H1 (cell line): ENCODE results near the gene FAM151A. TPM values are rescaled to one million over a fixed set of nuclear protein-coding genes. Genes with fewer than 3 reads are reported as not detected.

ENCODE experiments used
- CTCF ChIA-PET: fragments of 300-600 bp; sonication (Branson Sonifier 250); formaldehyde crosslinking; loops from one replicate; lab custom pipeline; 2021; ENCODE audit not compliant: partially characterized antibody; lab: Charles Lee
- POLR2A ChIA-PET: fragments of 300-600 bp; sonication (Branson Sonifier 250); formaldehyde crosslinking; loops from one replicate; lab custom pipeline; 2021; ENCODE audit warnings: inconsistent platforms; ENCODE audit not compliant: partially characterized antibody; lab: Charles Lee
- DNase-seq, 2 experiments: peaks; one replicate each; pipeline versions ENCODE4 v3.0.0 to v3.0.0-alpha.2; 2010 to 2022; ENCODE audit warnings: low spot score in 2 of 2, low read depth in 1 of 2, mixed read lengths in 1 of 2
- FAIRE-seq: peaks from 2 replicates; lab custom pipeline; 2011; peaks lifted over from hg19 to GRCh38; lab: Jason Lieb, UNC
- H2AFZ ChIP-seq: 2 replicates; pipeline ENCODE4 v1.8.1; 2012; ENCODE audit warnings: low read length, inconsistent platforms
- H2AK5ac ChIP-seq: 2 replicates; pipeline ENCODE4 v1.6.1; 2013; ENCODE audit warnings: low read depth, low read length
- H2BK120ac ChIP-seq: replicated peaks from 2 replicates; pipeline ENCODE3; 2013; ENCODE audit warnings: low read depth, low read length, inconsistent platforms
- H2BK12ac ChIP-seq: 2 replicates; pipeline ENCODE4 v1.6.1; 2013; ENCODE audit warnings: low read depth, low read length
- H2BK15ac ChIP-seq: 2 replicates; pipeline ENCODE4 v1.6.1; 2013; ENCODE audit warnings: low read length
- H2BK20ac ChIP-seq: 2 replicates; pipeline ENCODE4 v1.6.1; 2013; ENCODE audit warnings: low read length
- H2BK5ac ChIP-seq: 2 replicates; pipeline ENCODE4 v1.6.1; 2013; ENCODE audit warnings: low read depth, low read length
- H3K14ac ChIP-seq: 2 replicates; pipeline ENCODE4 v1.6.1; 2013; ENCODE audit warnings: inconsistent platforms; ENCODE audit not compliant: insufficient read length
- H3K18ac ChIP-seq: 2 replicates; pipeline ENCODE4 v1.6.1; 2013; ENCODE audit warnings: low read length; ENCODE audit errors: extremely low read depth
- H3K23ac ChIP-seq: 2 replicates; pipeline ENCODE4 v1.6.1; 2013; ENCODE audit warnings: inconsistent platforms; ENCODE audit not compliant: insufficient read length
- H3K23me2 ChIP-seq: 2 replicates; pipeline ENCODE4 v1.6.1; 2013; ENCODE audit warnings: low read depth, low read length
- H3K27ac ChIP-seq: 2 replicates; pipeline ENCODE4 v1.6.1; 2011; ENCODE audit warnings: low read depth, low read length, inconsistent platforms
- H3K27me3 ChIP-seq, 4 experiments: replicated peaks in 1 of 4; 1 replicate in 1 of 4; 2 replicates in 3 of 4; pipeline versions ENCODE4 v1.6.1 to v1.8.1; 2011 to 2013; ENCODE audit warnings: low read length in 3 of 4, mild to moderate bottlenecking in 3 of 4, inconsistent platforms in 2 of 4, mixed read lengths in 2 of 4, moderate library complexity in 1 of 4; ENCODE audit not compliant: control insufficient read depth in 3 of 4, insufficient read depth in 3 of 4; ENCODE audit errors: extremely low read depth in 1 of 4
- H3K36me3 ChIP-seq, 4 experiments: 2 replicates each; pipeline versions ENCODE4 v1.6.1 to v1.8.1; 2011 to 2013; ENCODE audit warnings: mild to moderate bottlenecking in 4 of 4, low read length in 3 of 4, moderate library complexity in 2 of 4, control low read depth in 1 of 4, inconsistent platforms in 1 of 4; ENCODE audit not compliant: insufficient read depth in 4 of 4, control insufficient read depth in 2 of 4
- H3K4ac ChIP-seq: replicated peaks from 2 replicates; pipeline ENCODE3; 2013; ENCODE audit warnings: low read length, low read depth, mixed read lengths, inconsistent platforms; ENCODE audit not compliant: insufficient read length
- H3K4me1 ChIP-seq, 4 experiments: replicated peaks in 1 of 4; 1 replicate in 1 of 4; 2 replicates in 3 of 4; pipeline versions ENCODE4 v1.6.1 to v1.8.1; 2011 to 2013; ENCODE audit warnings: low read length in 3 of 4, inconsistent platforms in 2 of 4, mixed read lengths in 1 of 4; ENCODE audit not compliant: insufficient read depth in 4 of 4, control insufficient read depth in 3 of 4
- H3K4me2 ChIP-seq, 2 experiments: 2 replicates each; pipeline versions ENCODE4 v1.6.1 to v1.8.1; 2011 to 2013; ENCODE audit warnings: low read depth in 2 of 2, low read length in 2 of 2, control low read depth in 1 of 2, inconsistent platforms in 1 of 2, mild to moderate bottlenecking in 1 of 2; ENCODE audit not compliant: insufficient read depth in 1 of 2
- H3K4me3 ChIP-seq, 4 experiments: fragments of 200-600, 300-600 bp in 1 of 4; sonication (generic), shearing (Covaris generic), sonication (Bioruptor Twin) in 1 of 4; 2 replicates each; pipeline versions ENCODE4 v1.5.1 to v1.8.1; 2011 to 2016; ENCODE audit warnings: low read length in 4 of 4, low read depth in 3 of 4, control low read depth in 2 of 4, inconsistent platforms in 2 of 4, mild to moderate bottlenecking in 2 of 4, mixed read lengths in 1 of 4, moderate library complexity in 1 of 4; ENCODE audit not compliant: insufficient read depth in 2 of 4; ENCODE audit errors: extremely low read depth in 1 of 4
- H3K56ac ChIP-seq: replicated peaks from 2 replicates; pipeline ENCODE3; 2013; ENCODE audit warnings: low read depth, mild to moderate bottlenecking, mixed read lengths, low read length, inconsistent platforms; ENCODE audit not compliant: insufficient read length
- H3K79me1 ChIP-seq: 2 replicates; pipeline ENCODE4 v1.6.1; 2013; ENCODE audit warnings: low read depth, low read length, control low read depth
- H3K79me2 ChIP-seq, 2 experiments: 2 replicates each; pipeline versions ENCODE4 v1.6.1 to v1.8.1; 2012 to 2013; ENCODE audit warnings: low read length in 2 of 2, mild to moderate bottlenecking in 2 of 2, inconsistent platforms in 1 of 2; ENCODE audit not compliant: insufficient read depth in 2 of 2, control insufficient read depth in 1 of 2
- H3K9ac ChIP-seq, 4 experiments: replicated peaks in 1 of 4; 1 replicate in 1 of 4; 2 replicates in 3 of 4; pipeline versions ENCODE4 v1.6.1 to v1.8.1; 2011 to 2013; ENCODE audit warnings: low read depth in 3 of 4, low read length in 3 of 4, control low read depth in 2 of 4, mild to moderate bottlenecking in 2 of 4, moderate library complexity in 2 of 4, inconsistent platforms in 1 of 4; ENCODE audit errors: extremely low read depth in 1 of 4
- H3K9me3 ChIP-seq, 2 experiments: 2 replicates each; pipeline versions ENCODE4 v1.6.1 to v1.8.1; 2012 to 2013; ENCODE audit warnings: mild to moderate bottlenecking in 2 of 2, moderate library complexity in 2 of 2, control low read depth in 1 of 2, inconsistent platforms in 1 of 2, low read depth in 1 of 2, low read length in 1 of 2, mixed read lengths in 1 of 2; ENCODE audit not compliant: insufficient read depth in 2 of 2
- H4K20me1 ChIP-seq, 2 experiments: replicated peaks in 1 of 2; 2 replicates each; pipeline versions ENCODE3 to v1.8.1; 2011 to 2013; ENCODE audit warnings: inconsistent platforms in 2 of 2, low read length in 2 of 2, mild to moderate bottlenecking in 1 of 2; ENCODE audit not compliant: insufficient read depth in 2 of 2, control insufficient read depth in 1 of 2
- H4K5ac ChIP-seq: 2 replicates; pipeline ENCODE4 v1.6.1; 2013; ENCODE audit warnings: low read length, low read depth, mixed read lengths, inconsistent platforms; ENCODE audit not compliant: insufficient read length
- H4K8ac ChIP-seq: 2 replicates; pipeline ENCODE4 v1.8.0; 2013; ENCODE audit warnings: mild to moderate bottlenecking, moderate library complexity, low read length, inconsistent platforms; ENCODE audit not compliant: insufficient read depth; ENCODE audit errors: extremely low read depth
- H4K91ac ChIP-seq: replicated peaks from 2 replicates; pipeline ENCODE3; 2013; ENCODE audit warnings: low read length, mixed read lengths, inconsistent platforms; ENCODE audit not compliant: insufficient read length
- ASH2L ChIP-seq: fragments of 200-600, 300-600 bp; sonication (generic); IDR thresholded peaks from one replicate; pipeline ENCODE4 v1.7.1; 2017; ENCODE audit warnings: low read length
- FOSL1 ChIP-seq: IDR thresholded peaks from 2 replicates; pipeline ENCODE4 v1.6.1; 2011; ENCODE audit warnings: mild to moderate bottlenecking, low read depth, low read length, moderate library complexity; ENCODE audit not compliant: insufficient read depth
- HDAC2 ChIP-seq, 2 experiments: fragments of 300-600 bp in 1 of 2; sonication (generic) in 1 of 2; IDR thresholded peaks; 2 replicates each; pipeline ENCODE4 v1.6.1; 2011 to 2012; ENCODE audit warnings: low read depth in 2 of 2, low read length in 2 of 2, mild to moderate bottlenecking in 2 of 2, moderate library complexity in 2 of 2, borderline replicate concordance in 1 of 2, inconsistent platforms in 1 of 2
- JUN ChIP-seq: IDR thresholded peaks from 2 replicates; pipeline ENCODE4 v1.6.1; 2011; ENCODE audit warnings: low read depth, mild to moderate bottlenecking, improper control_type of control experiment, low read length
- MAFK ChIP-seq: IDR thresholded peaks from 2 replicates; pipeline ENCODE4 v1.6.1; 2012; ENCODE audit warnings: low read depth, mild to moderate bottlenecking, improper control_type of control experiment, low read length
- NANOG ChIP-seq: IDR thresholded peaks from 2 replicates; pipeline ENCODE4 v1.6.1; 2011; ENCODE audit warnings: low read length, low read depth, mild to moderate bottlenecking, inconsistent platforms; ENCODE audit not compliant: insufficient read depth, poor library complexity, severe bottlenecking
- NRF1 ChIP-seq: IDR thresholded peaks from 2 replicates; pipeline ENCODE4 v1.6.1; 2011; ENCODE audit warnings: mild to moderate bottlenecking, low read depth, low read length, improper control_type of control experiment
- POU5F1 ChIP-seq: IDR thresholded peaks from 2 replicates; pipeline ENCODE4 v1.6.1; 2011; ENCODE audit warnings: low read depth, mild to moderate bottlenecking, low read length, moderate library complexity
- RAD21 ChIP-seq, 2 experiments: IDR thresholded peaks in 1 of 2; conservative IDR thresholded peaks in 1 of 2; 2 replicates each; pipeline ENCODE4 v1.6.1; 2011; ENCODE audit warnings: low read depth in 2 of 2, low read length in 2 of 2, improper control_type of control experiment in 1 of 2, inconsistent platforms in 1 of 2, mild to moderate bottlenecking in 1 of 2, moderate library complexity in 1 of 2
- RBBP5 ChIP-seq: IDR thresholded peaks from 2 replicates; pipeline ENCODE4 v1.7.1; 2012; ENCODE audit warnings: low read depth, mild to moderate bottlenecking, inconsistent platforms, low read length, moderate library complexity, borderline replicate concordance
- TCF12 ChIP-seq: IDR thresholded peaks from 2 replicates; pipeline ENCODE4 v1.6.1; 2011; ENCODE audit warnings: low read depth, mild to moderate bottlenecking, low read length
- WGBS, 2 experiments: shearing (Covaris generic) in 1 of 2; methylation state at CpG; one replicate each; pipeline versions ENCODE4 v1.1.6 to v1.1.7; 2013 to 2015; ENCODE audit warnings: low lambda C conversion rate in 2 of 2, mixed read lengths in 2 of 2, inconsistent platforms in 1 of 2, low coverage in 1 of 2, missing lambda C conversion rate in 1 of 2; ENCODE audit not compliant: insufficient replicate concordance in 2 of 2, insufficient coverage in 1 of 2, insufficient read length in 1 of 2; ENCODE audit errors: extremely low coverage in 1 of 2, missing lambda C conversion rate in 1 of 2; 5-methylcytosine and 5-hydroxymethylcytosine counted together
- polyA plus RNA-seq, 7 experiments: library from polyadenylated mRNA; depleted of rRNA in 3 of 7; stranded (reverse) in 5 of 7; unstranded in 2 of 7; fragments of >200 nt in 5 of 7; fragments of 200-250 nt in 2 of 7; gene quantifications; 1 replicate in 5 of 7; 2 replicates in 1 of 7; 4 replicates in 1 of 7; pipeline versions ENCODE4 v1.2.1 to v1.2.3, GENCODE V29; 2011 to 2013; ENCODE audit warnings: missing spikeins in 2 of 7, mixed read lengths in 2 of 7
- total RNA-seq: library from RNA; stranded (reverse); fragmentation: NEBNext Ultra II Directional; extraction: Animal tissue kit (Norgen Biotek cat#: 25700); gene quantifications from 2 replicates; pipeline ENCODE4 v1.2.1, GENCODE V29; 2021
- TF ChIP-seq, protein P1 (sequence below): IDR thresholded peaks from 2 replicates; pipeline ENCODE4 v1.6.1; 2011; ENCODE audit warnings: low read depth, mild to moderate bottlenecking, low read length; ENCODE audit not compliant: insufficient read depth

Gene FAM151A
- total and polyA plus RNA-seq, 2 of the 8 experiments (the other 6 are each of a cell fraction or from before 2014, with no cell fraction given) = not detected

DNA sequence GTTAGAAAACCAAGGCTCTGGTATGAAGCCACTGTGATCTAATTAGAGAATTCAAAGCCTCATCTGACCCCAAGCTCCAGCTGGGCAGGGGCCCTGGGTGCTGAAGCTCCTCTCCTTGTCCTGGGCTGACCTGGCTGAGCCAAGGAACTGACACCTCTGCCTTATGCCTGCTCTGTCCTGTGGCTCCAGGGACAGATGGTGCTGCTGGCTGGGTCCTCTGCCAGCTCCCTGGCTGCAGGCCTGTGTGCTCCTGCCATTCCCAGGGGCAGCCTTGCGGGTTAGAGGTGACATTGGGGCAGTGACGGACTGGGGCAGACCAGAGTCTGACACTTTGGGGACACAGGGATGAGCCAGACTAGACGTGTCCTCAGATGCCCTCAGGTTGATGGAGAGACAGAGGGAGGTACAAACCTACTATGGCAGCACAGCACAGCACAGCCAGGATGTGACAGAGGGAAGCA, 63.5 kb downstream of the FAM151A start:
- DNase-seq = no peak
- CTCF ChIA-PET = interaction anchor here (0.7 to 3.7 kb wide), 6 partner anchors 10 to 111 kb away, joined by 3 to 19 read pairs (median 4); partner anchors contain the start of gene ACOT11
- no peak for TF ChIP-seq ASH2L
- no peak for TF ChIP-seq FOSL1
- no peak for TF ChIP-seq RAD21 (IDR thresholded peaks at IDR 0.05 in 1 of 2, conservative IDR thresholded peaks at IDR 0.05 in 1 of 2; ENCODE audit: low read depth in 2 of 2, low read length in 2 of 2)
- TF ChIP-seq, protein P1, sequence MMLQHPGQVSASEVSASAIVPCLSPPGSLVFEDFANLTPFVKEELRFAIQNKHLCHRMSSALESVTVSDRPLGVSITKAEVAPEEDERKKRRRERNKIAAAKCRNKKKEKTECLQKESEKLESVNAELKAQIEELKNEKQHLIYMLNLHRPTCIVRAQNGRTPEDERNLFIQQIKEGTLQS = no peak
- no peak for TF ChIP-seq HDAC2 (IDR thresholded peaks at IDR 0.05; ENCODE audit: borderline replicate concordance in 1 of 2, low read depth in 2 of 2, low read length in 2 of 2)
- TF ChIP-seq JUN = no peak
- no peak for TF ChIP-seq RBBP5
- TF ChIP-seq POU5F1 = no peak
- no peak for TF ChIP-seq MAFK
- no peak for TF ChIP-seq NANOG
- no peak for TF ChIP-seq TCF12
- TF ChIP-seq NRF1 = no peak

More for the DNA sequence above, 63.5 kb downstream of the FAM151A start:
- H4K20me1 ChIP-seq = no peaks in the 10 kb centered on the region
- H3K36me3 ChIP-seq = no peaks in the 10 kb centered on the region
- H2AK5ac ChIP-seq = no peak overlapping the region
- no peak overlapping the region for H2BK20ac ChIP-seq
- no peak overlapping the region for H3K4ac ChIP-seq
- H4K91ac ChIP-seq = no peak overlapping the region
- no peaks in the 10 kb centered on the region for H3K27me3 ChIP-seq
- POLR2A ChIA-PET = interaction anchor here (1.5 to 2.0 kb wide), 2 partner anchors 8 to 10 kb away, joined by 4 to 9 read pairs; no protein-coding TSS in a partner anchor
- H3K9ac ChIP-seq = 0 out of 7 replicates have a peak overlapping the region, but pooled peaks of 1 of the 4 experiments have one; percentile 7
- H2BK5ac ChIP-seq = no peak overlapping the region
- no peaks in the 10 kb centered on the region for H3K79me2 ChIP-seq
- H3K14ac ChIP-seq = no peak overlapping the region
- H3K4me2 ChIP-seq = no peak overlapping the region
- H3K56ac ChIP-seq = no peak overlapping the region
- peaks cover 0 to 3% (median 0%) of the 10 kb centered on the region in 4 experiments; a peak in 2 of 7 replicates for H3K4me1 ChIP-seq
- no peak overlapping the region for H2AFZ ChIP-seq
- H4K8ac ChIP-seq = no peak overlapping the region
- 93% methylated on average over 3 of the region's 3 CpGs; no CpG with 5 or more reads in 1 of the 2 experiments for whole genome bisulfite sequencing, 2 experiments
- no peak overlapping the region for H3K27ac ChIP-seq
- H4K5ac ChIP-seq = no peak overlapping the region
- H3K4me3 ChIP-seq = no peak overlapping the region
- peak overlapping the region; percentile 60; the same call in 1 of the 2 replicates for H2BK12ac ChIP-seq
- no peak for FAIRE-seq
- no peaks in the 10 kb centered on the region for H3K79me1 ChIP-seq
- peaks cover 0 to 5% of the 10 kb centered on the region in 2 experiments; a peak in 2 of 4 replicates for H3K9me3 ChIP-seq
- H2BK120ac ChIP-seq = no peak overlapping the region
- H2BK15ac ChIP-seq = peak overlapping the region; percentile 88; the same call in 1 of the 2 replicates
- H3K18ac ChIP-seq = no peak overlapping the region
- no peaks in the 10 kb centered on the region; the same call in 1 of the 2 replicates for H3K23me2 ChIP-seq
- no peak overlapping the region for H3K23ac ChIP-seq
